Measurements from ENCODE around the gene CRYGB. TPM values are rescaled to one million over a fixed set of nuclear protein-coding genes. Genes with fewer than 3 reads are reported as not detected.
A peak's percentile ranks its signal among the peaks of the same experiment; 100 is the strongest.

The CRYGB gene
- total and polyA plus RNA-seq, 2 of the 13 experiments (the other 11 are each of a cell fraction or from before 2014, with no cell fraction given), result not detected

GRCh38 chr2:208135794-208136715 lies 9.9 kb downstream of the CRYGB start (continued):
- TF ChIP-seq, protein P1, sequence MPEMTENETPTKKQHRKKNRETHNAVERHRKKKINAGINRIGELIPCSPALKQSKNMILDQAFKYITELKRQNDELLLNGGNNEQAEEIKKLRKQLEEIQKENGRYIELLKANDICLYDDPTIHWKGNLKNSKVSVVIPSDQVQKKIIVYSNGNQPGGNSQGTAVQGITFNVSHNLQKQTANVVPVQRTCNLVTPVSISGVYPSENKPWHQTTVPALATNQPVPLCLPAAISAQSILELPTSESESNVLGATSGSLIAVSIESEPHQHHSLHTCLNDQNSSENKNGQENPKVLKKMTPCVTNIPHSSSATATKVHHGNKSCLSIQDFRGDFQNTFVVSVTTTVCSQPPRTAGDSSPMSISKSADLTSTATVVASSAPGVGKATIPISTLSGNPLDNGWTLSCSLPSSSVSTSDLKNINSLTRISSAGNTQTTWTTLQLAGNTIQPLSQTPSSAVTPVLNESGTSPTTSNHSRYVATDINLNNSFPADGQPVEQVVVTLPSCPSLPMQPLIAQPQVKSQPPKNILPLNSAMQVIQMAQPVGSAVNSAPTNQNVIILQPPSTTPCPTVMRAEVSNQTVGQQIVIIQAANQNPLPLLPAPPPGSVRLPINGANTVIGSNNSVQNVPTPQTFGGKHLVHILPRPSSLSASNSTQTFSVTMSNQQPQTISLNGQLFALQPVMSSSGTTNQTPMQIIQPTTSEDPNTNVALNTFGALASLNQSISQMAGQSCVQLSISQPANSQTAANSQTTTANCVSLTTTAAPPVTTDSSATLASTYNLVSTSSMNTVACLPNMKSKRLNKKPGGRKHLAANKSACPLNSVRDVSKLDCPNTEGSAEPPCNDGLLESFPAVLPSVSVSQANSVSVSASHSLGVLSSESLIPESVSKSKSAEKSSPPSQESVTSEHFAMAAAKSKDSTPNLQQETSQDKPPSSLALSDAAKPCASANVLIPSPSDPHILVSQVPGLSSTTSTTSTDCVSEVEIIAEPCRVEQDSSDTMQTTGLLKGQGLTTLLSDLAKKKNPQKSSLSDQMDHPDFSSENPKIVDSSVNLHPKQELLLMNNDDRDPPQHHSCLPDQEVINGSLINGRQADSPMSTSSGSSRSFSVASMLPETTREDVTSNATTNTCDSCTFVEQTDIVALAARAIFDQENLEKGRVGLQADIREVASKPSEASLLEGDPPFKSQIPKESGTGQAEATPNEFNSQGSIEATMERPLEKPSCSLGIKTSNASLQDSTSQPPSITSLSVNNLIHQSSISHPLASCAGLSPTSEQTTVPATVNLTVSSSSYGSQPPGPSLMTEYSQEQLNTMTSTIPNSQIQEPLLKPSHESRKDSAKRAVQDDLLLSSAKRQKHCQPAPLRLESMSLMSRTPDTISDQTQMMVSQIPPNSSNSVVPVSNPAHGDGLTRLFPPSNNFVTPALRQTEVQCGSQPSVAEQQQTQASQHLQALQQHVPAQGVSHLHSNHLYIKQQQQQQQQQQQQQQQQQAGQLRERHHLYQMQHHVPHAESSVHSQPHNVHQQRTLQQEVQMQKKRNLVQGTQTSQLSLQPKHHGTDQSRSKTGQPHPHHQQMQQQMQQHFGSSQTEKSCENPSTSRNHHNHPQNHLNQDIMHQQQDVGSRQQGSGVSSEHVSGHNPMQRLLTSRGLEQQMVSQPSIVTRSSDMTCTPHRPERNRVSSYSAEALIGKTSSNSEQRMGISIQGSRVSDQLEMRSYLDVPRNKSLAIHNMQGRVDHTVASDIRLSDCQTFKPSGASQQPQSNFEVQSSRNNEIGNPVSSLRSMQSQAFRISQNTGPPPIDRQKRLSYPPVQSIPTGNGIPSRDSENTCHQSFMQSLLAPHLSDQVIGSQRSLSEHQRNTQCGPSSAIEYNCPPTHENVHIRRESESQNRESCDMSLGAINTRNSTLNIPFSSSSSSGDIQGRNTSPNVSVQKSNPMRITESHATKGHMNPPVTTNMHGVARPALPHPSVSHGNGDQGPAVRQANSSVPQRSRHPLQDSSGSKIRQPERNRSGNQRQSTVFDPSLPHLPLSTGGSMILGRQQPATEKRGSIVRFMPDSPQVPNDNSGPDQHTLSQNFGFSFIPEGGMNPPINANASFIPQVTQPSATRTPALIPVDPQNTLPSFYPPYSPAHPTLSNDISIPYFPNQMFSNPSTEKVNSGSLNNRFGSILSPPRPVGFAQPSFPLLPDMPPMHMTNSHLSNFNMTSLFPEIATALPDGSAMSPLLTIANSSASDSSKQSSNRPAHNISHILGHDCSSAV (CRISPR knock-in tag; IDR thresholded peaks at IDR 0.05; ENCODE audit: borderline replicate concordance), result no peak
- TF ChIP-seq PHB2 (IDR thresholded peaks at IDR 0.05; ENCODE audit: partially characterized antibody), result no peak
- no peak for TF ChIP-seq KLF11 (CRISPR knock-in tag; IDR thresholded peaks at IDR 0.05)
- TF ChIP-seq, protein P2, sequence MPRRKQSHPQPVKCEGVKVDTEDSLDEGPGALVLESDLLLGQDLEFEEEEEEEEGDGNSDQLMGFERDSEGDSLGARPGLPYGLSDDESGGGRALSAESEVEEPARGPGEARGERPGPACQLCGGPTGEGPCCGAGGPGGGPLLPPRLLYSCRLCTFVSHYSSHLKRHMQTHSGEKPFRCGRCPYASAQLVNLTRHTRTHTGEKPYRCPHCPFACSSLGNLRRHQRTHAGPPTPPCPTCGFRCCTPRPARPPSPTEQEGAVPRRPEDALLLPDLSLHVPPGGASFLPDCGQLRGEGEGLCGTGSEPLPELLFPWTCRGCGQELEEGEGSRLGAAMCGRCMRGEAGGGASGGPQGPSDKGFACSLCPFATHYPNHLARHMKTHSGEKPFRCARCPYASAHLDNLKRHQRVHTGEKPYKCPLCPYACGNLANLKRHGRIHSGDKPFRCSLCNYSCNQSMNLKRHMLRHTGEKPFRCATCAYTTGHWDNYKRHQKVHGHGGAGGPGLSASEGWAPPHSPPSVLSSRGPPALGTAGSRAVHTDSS (CRISPR knock-in tag; conservative IDR thresholded peaks at IDR 0.05), result no peak
- TF ChIP-seq, protein P3, sequence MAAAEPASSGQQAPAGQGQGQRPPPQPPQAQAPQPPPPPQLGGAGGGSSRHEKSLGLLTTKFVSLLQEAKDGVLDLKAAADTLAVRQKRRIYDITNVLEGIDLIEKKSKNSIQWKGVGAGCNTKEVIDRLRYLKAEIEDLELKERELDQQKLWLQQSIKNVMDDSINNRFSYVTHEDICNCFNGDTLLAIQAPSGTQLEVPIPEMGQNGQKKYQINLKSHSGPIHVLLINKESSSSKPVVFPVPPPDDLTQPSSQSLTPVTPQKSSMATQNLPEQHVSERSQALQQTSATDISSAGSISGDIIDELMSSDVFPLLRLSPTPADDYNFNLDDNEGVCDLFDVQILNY (CRISPR knock-in tag; conservative IDR thresholded peaks at IDR 0.05), result no peak
- no peak for TF ChIP-seq RFX3 (CRISPR knock-in tag; IDR thresholded peaks at IDR 0.05)
- TF ChIP-seq ZGPAT (CRISPR knock-in tag; IDR thresholded peaks at IDR 0.05), result peak; percentile 45; the same call in 1 of the 2 replicates
- no peak for TF ChIP-seq HMG20B (CRISPR knock-in tag; conservative IDR thresholded peaks at IDR 0.05)
- no peak for TF ChIP-seq ZNF282 (IDR thresholded peaks at IDR 0.05; ENCODE audit: partially characterized antibody)
- no peak for TF ChIP-seq BRD4 (CRISPR knock-in tag; IDR thresholded peaks at IDR 0.05)
- no peak for TF ChIP-seq ZNF441 (CRISPR knock-in tag; IDR thresholded peaks at IDR 0.05; ENCODE audit: borderline replicate concordance)
- no peak for TF ChIP-seq DBP (CRISPR knock-in tag; IDR thresholded peaks at IDR 0.05; ENCODE audit: not compliant biosample characterization)
- no peak for TF ChIP-seq SATB2 (CRISPR knock-in tag; IDR thresholded peaks at IDR 0.05)

Data from HepG2 (cell line).